HG02840 (cell line): ENCODE measurements around the gene DNLZ.
"Not testable (repeated sequence)": the region's sequence is repeated elsewhere in the genome, so short reads cannot be mapped to it uniquely, and the experiment has no call there.

Experiments
- ATAC-seq: cut with Tn5 transposase; IDR thresholded peaks from one replicate; pipeline ENCODE4 v1.9.1; 2021; ENCODE audit warnings: mild to moderate bottlenecking, moderate library complexity, moderate number of reproducible peaks; ENCODE audit not compliant: unreplicated experiment, low FRiP score

Gene DNLZ

GRCh38 chr9:136324501-136325300, 38.8 kb downstream of the DNLZ start:
- no peak for ATAC-seq

GRCh38 chr9:136323371-136323789, 40.2 kb downstream of the DNLZ start:
- ATAC-seq: no peak

GRCh38 chr9:136322756-136323330, 40.7 kb downstream of the DNLZ start:
- ATAC-seq: no peak

GRCh38 chr9:136321561-136321960, 42.0 kb downstream of the DNLZ start:
- ATAC-seq: no peak

- not testable (repeated sequence) for ATAC-seq
Observed at GRCh38 chr9:136320972-136321371, 42.6 kb downstream of the DNLZ start.

GRCh38 chr9:136319955-136320354, 43.6 kb downstream of the DNLZ start:
- not testable (repeated sequence) for ATAC-seq

- not testable (repeated sequence) for ATAC-seq
Observed at GRCh38 chr9:136319244-136319643, 44.3 kb downstream of the DNLZ start.

- no peak for ATAC-seq
Observed at GRCh38 chr9:136318776-136319241, 44.7 kb downstream of the DNLZ start.

- no peak for ATAC-seq
Observed at GRCh38 chr9:136318111-136318775, 45.3 kb downstream of the DNLZ start.

GRCh38 chr9:136317695-136318094, 45.8 kb downstream of the DNLZ start:
- ATAC-seq: no peak

- ATAC-seq: no peak
Observed at GRCh38 chr9:136316896-136317676, 46.5 kb downstream of the DNLZ start.

GRCh38 chr9:136316271-136316751, 47.2 kb downstream of the DNLZ start:
- ATAC-seq: no peak

- ATAC-seq: no peak
Observed at GRCh38 chr9:136314944-136315343, 48.6 kb downstream of the DNLZ start.

GRCh38 chr9:136314056-136314416, 49.5 kb downstream of the DNLZ start:
- ATAC-seq: no peak

GRCh38 chr9:136313111-136314055, 50.2 kb downstream of the DNLZ start:
- ATAC-seq: no peak

- no peak for ATAC-seq
Observed at GRCh38 chr9:136312436-136312835, 51.1 kb downstream of the DNLZ start.

- ATAC-seq: no peak
Observed at GRCh38 chr9:136312009-136312375, 51.6 kb downstream of the DNLZ start.

- ATAC-seq: no peak
Observed at GRCh38 chr9:136311051-136312008, 52.2 kb downstream of the DNLZ start.
